ENCODE measurements around the gene RGL2.

GRCh38 chr6:33296797-33297405 is 1.8 kb downstream of the RGL2 start:
- TF ChIP-seq BCL3 (IDR thresholded peaks at IDR 0.05): no peak
- TF ChIP-seq, protein P1, sequence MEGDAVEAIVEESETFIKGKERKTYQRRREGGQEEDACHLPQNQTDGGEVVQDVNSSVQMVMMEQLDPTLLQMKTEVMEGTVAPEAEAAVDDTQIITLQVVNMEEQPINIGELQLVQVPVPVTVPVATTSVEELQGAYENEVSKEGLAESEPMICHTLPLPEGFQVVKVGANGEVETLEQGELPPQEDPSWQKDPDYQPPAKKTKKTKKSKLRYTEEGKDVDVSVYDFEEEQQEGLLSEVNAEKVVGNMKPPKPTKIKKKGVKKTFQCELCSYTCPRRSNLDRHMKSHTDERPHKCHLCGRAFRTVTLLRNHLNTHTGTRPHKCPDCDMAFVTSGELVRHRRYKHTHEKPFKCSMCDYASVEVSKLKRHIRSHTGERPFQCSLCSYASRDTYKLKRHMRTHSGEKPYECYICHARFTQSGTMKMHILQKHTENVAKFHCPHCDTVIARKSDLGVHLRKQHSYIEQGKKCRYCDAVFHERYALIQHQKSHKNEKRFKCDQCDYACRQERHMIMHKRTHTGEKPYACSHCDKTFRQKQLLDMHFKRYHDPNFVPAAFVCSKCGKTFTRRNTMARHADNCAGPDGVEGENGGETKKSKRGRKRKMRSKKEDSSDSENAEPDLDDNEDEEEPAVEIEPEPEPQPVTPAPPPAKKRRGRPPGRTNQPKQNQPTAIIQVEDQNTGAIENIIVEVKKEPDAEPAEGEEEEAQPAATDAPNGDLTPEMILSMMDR (IDR thresholded peaks at IDR 0.05): no peak
- no peak for TF ChIP-seq CHD2 (IDR thresholded peaks at IDR 0.05; ENCODE audit: low read length, partially characterized antibody)
- no peak for TF ChIP-seq FOSL2 (IDR thresholded peaks at IDR 0.05)
- TF ChIP-seq FOSL2 (CRISPR knock-in tag; IDR thresholded peaks at IDR 0.05): no peak
- no peak for TF ChIP-seq PHF8 (IDR thresholded peaks at IDR 0.05; ENCODE audit: borderline replicate concordance, low read depth)
- TF ChIP-seq SREBF2 (IDR thresholded peaks at IDR 0.05): no peak

Data from A549 (cell line).